GM12878 (cell line): ENCODE measurements around the gene PIGU. TPM values are rescaled to one million over a fixed set of nuclear protein-coding genes. Genes with fewer than 3 reads are reported as not detected.
A peak's percentile ranks its signal among the peaks of the same experiment; 100 is the strongest.

Source experiments
- EED ChIP-seq: sonication (generic); IDR thresholded peaks from 2 replicates; pipeline ENCODE4 v1.6.1; 2016; ENCODE audit warnings: antibody characterized with exemption, low read depth
- EGR1 ChIP-seq, 2 experiments: IDR thresholded peaks; 1 replicate in 1 of 2; 2 replicates in 1 of 2; pipeline ENCODE4 v1.6.1; 2011 to 2012; ENCODE audit warnings: low read depth in 2 of 2, low read length in 2 of 2, borderline replicate concordance in 1 of 2, mild to moderate bottlenecking in 1 of 2, moderate library complexity in 1 of 2
- EZH2 ChIP-seq: IDR thresholded peaks from 2 replicates; pipeline ENCODE4 v1.6.1; 2012; ENCODE audit warnings: low read depth, mild to moderate bottlenecking, control low read depth, inconsistent platforms, low read length, borderline replicate concordance; ENCODE audit not compliant: control insufficient read depth
- HDAC2 ChIP-seq: fragments of 200-600 bp; sonication (generic); IDR thresholded peaks from 2 replicates; pipeline ENCODE4 v1.6.1; 2017
- KAT2A ChIP-seq: conservative IDR thresholded peaks from 2 replicates; pipeline ENCODE4 v1.6.1; 2011; ENCODE audit warnings: low read depth, low read length; ENCODE audit not compliant: control insufficient read depth
- MTA2 ChIP-seq: fragments of 450-650 bp; IDR thresholded peaks from 2 replicates; pipeline ENCODE4 v1.6.1; 2016; ENCODE audit warnings: low read depth, mild to moderate bottlenecking, moderate library complexity
- MYB ChIP-seq: fragments of 150-350 bp; IDR thresholded peaks from 2 replicates; pipeline ENCODE4 v1.6.1; 2014; ENCODE audit warnings: mild to moderate bottlenecking, low read depth, low read length, borderline replicate concordance
- NBN ChIP-seq: fragments of 450-650 bp; IDR thresholded peaks from 2 replicates; pipeline ENCODE4 v1.6.1; 2016
- NR2F1 ChIP-seq: fragments of 450-650 bp; conservative IDR thresholded peaks from 2 replicates; pipeline ENCODE4 v1.6.1; 2017; ENCODE audit warnings: mild to moderate bottlenecking
- PBX3 ChIP-seq: IDR thresholded peaks from 2 replicates; pipeline ENCODE4 v1.6.1; 2011; ENCODE audit warnings: mild to moderate bottlenecking, low read depth, low read length, moderate library complexity; ENCODE audit not compliant: insufficient replicate concordance
- POLR2AphosphoS5 ChIP-seq: IDR thresholded peaks from 2 replicates; pipeline ENCODE4 v1.6.1; 2011; ENCODE audit warnings: mild to moderate bottlenecking, low read length, inconsistent platforms
- RELB ChIP-seq: fragments of 450-650 bp; IDR thresholded peaks from 2 replicates; pipeline ENCODE4 v1.6.1; 2017; ENCODE audit warnings: low read depth, mild to moderate bottlenecking, moderate library complexity
- SMARCA5 ChIP-seq: fragments of 450-650 bp; IDR thresholded peaks from 2 replicates; pipeline ENCODE4 v1.6.1; 2017; ENCODE audit warnings: mild to moderate bottlenecking
- SPI1 ChIP-seq: IDR thresholded peaks from 2 replicates; pipeline ENCODE4 v1.6.1; 2011; ENCODE audit warnings: low read depth, mild to moderate bottlenecking, low read length, moderate library complexity, borderline replicate concordance; ENCODE audit not compliant: insufficient read depth
- TARDBP ChIP-seq: IDR thresholded peaks from 2 replicates; pipeline ENCODE4 v1.6.1; 2016; ENCODE audit warnings: borderline replicate concordance
- TBL1XR1 ChIP-seq: IDR thresholded peaks from 2 replicates; pipeline ENCODE4 v1.6.1; 2012; ENCODE audit warnings: low read depth, low read length, improper control_type of control experiment
- polyA plus RNA-seq, 11 experiments: library from polyadenylated mRNA; depleted of rRNA in 4 of 11; unstranded in 6 of 11; stranded (reverse) in 5 of 11; fragments of >200 nt; fragmentation: Nextera tagmentation in 4 of 11; fragmentation: Illumina TruSeq in 1 of 11; extraction: Ambion mirVana in 4 of 11; extraction: Trizol in 1 of 11; gene quantifications; 1 replicate in 1 of 11; 2 replicates in 10 of 11; pipeline versions ENCODE4 v1.2.1 to v1.2.3, GENCODE V29; 2011 to 2016; ENCODE audit warnings: inconsistent platforms in 2 of 11, missing spikeins in 2 of 11, low read depth in 1 of 11
- total RNA-seq, 4 experiments: library from RNA; depleted of rRNA in 3 of 4; stranded (reverse); fragments of >200 nt in 3 of 4; fragmentation: Illumina TruSeq in 1 of 4; extraction: Trizol in 1 of 4; gene quantifications; 2 replicates each; pipeline versions ENCODE4 v1.2.1 to v1.2.3, GENCODE V29; 2013 to 2021
- TF ChIP-seq, protein P1 (sequence below): fragments of 450-650 bp; formaldehyde crosslinking; IDR thresholded peaks from 2 replicates; pipeline ENCODE4 v1.5.0; 2022; ENCODE audit warnings: mild to moderate bottlenecking, missing genetic modification characterization
- TF ChIP-seq, protein P2 (sequence below): fragments of 450-650 bp; formaldehyde crosslinking; IDR thresholded peaks from 2 replicates; pipeline ENCODE4 v1.4.0; 2022; ENCODE audit warnings: mild to moderate bottlenecking, moderate library complexity
- TF ChIP-seq, protein P3 (sequence below): IDR thresholded peaks from 2 replicates; pipeline ENCODE4 v1.6.1; 2011; ENCODE audit warnings: low read depth, mild to moderate bottlenecking, low read length, moderate library complexity, borderline replicate concordance; ENCODE audit errors: extremely low read depth

PIGU gene
- total and polyA plus RNA-seq, 10 of the 15 experiments (the other 5 are each of a cell fraction or from before 2014, with no cell fraction given): 4.1 to 88.2 (median 25.0) TPM

GRCh38 chr20:34676642-34677373 is at the start of gene PIGU (continued):
- TF ChIP-seq KAT2A (no peak), NBN (peak; percentile 79; the same call in 1 of the 2 replicates), HDAC2 (no peak), TARDBP (peak; percentile 96), EGR1 (IDR thresholded peaks at IDR 0.05; ENCODE audit: borderline replicate concordance in 1 of 2, low read depth in 2 of 2, low read length in 2 of 2) (0 out of 3 replicates have a peak, but pooled peaks of 1 of the 2 experiments have one; percentile 32), NR2F1 (peak; percentile 55), MYB (no peak), TBL1XR1 (no peak), EZH2 (no peak), SMARCA5 (0 out of 2 replicates have a peak, but pooled peaks have one; percentile 50), MTA2 (no peak), PBX3 (no peak), RELB (peak; percentile 56; the same call in 1 of the 2 replicates), EED (0 out of 2 replicates have a peak, but pooled peaks have one; percentile 14), SPI1 (no peak), POLR2AphosphoS5 (peak; percentile 87)
- TF ChIP-seq, protein P1, sequence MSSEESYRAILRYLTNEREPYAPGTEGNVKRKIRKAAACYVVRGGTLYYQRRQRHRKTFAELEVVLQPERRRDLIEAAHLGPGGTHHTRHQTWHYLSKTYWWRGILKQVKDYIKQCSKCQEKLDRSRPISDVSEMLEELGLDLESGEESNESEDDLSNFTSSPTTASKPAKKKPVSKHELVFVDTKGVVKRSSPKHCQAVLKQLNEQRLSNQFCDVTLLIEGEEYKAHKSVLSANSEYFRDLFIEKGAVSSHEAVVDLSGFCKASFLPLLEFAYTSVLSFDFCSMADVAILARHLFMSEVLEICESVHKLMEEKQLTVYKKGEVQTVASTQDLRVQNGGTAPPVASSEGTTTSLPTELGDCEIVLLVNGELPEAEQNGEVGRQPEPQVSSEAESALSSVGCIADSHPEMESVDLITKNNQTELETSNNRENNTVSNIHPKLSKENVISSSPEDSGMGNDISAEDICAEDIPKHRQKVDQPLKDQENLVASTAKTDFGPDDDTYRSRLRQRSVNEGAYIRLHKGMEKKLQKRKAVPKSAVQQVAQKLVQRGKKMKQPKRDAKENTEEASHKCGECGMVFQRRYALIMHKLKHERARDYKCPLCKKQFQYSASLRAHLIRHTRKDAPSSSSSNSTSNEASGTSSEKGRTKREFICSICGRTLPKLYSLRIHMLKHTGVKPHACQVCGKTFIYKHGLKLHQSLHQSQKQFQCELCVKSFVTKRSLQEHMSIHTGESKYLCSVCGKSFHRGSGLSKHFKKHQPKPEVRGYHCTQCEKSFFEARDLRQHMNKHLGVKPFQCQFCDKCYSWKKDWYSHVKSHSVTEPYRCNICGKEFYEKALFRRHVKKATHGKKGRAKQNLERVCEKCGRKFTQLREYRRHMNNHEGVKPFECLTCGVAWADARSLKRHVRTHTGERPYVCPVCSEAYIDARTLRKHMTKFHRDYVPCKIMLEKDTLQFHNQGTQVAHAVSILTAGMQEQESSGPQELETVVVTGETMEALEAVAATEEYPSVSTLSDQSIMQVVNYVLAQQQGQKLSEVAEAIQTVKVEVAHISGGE (CRISPR knock-in tag): no peak
- TF ChIP-seq, protein P2, sequence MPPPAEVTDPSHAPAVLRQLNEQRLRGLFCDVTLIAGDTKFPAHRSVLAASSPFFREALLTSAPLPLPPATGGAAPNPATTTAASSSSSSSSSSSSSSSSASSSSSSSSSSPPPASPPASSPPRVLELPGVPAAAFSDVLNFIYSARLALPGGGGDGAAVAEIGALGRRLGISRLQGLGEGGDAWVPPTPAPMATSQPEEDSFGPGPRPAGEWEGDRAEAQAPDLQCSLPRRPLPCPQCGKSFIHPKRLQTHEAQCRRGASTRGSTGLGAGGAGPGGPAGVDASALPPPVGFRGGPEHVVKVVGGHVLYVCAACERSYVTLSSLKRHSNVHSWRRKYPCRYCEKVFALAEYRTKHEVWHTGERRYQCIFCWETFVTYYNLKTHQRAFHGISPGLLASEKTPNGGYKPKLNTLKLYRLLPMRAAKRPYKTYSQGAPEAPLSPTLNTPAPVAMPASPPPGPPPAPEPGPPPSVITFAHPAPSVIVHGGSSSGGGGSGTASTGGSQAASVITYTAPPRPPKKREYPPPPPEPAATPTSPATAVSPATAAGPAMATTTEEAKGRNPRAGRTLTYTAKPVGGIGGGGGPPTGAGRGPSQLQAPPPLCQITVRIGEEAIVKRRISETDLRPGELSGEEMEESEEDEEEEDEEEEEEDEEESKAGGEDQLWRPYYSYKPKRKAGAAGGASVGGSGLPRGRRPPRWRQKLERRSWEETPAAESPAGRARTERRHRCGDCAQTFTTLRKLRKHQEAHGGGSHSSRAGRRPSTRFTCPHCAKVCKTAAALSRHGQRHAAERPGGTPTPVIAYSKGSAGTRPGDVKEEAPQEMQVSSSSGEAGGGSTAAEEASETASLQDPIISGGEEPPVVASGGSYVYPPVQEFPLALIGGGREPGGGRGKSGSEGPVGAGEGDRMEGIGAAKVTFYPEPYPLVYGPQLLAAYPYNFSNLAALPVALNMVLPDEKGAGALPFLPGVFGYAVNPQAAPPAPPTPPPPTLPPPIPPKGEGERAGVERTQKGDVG (CRISPR knock-in tag): no peak
- TF ChIP-seq, protein P3, sequence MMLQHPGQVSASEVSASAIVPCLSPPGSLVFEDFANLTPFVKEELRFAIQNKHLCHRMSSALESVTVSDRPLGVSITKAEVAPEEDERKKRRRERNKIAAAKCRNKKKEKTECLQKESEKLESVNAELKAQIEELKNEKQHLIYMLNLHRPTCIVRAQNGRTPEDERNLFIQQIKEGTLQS: peak; percentile 87; the same call in 1 of the 2 replicates
